Astrocyte (in vitro differentiated cells and primary cell): ENCODE results near the gene DENND6B. TPM values are rescaled to one million over a fixed set of nuclear protein-coding genes. Genes with fewer than 3 reads are reported as not detected.

Experiments
- DNase-seq: peaks from one replicate; pipeline ENCODE4 v3.0.0-alpha.2; 2010; ENCODE audit warnings: low read depth
- FAIRE-seq: peaks from 2 replicates; lab custom pipeline; 2011; peaks lifted over from hg19 to GRCh38; lab: Jason Lieb, UNC
- H2AFZ ChIP-seq: 2 replicates; pipeline ENCODE4 v1.6.0; 2012; ENCODE audit warnings: low read depth, low read length, inconsistent platforms
- H3K27ac ChIP-seq: 2 replicates; pipeline ENCODE4 v1.5.1; 2011; ENCODE audit warnings: low read depth, low read length, inconsistent platforms
- H3K27me3 ChIP-seq: 2 replicates; pipeline ENCODE4 v1.6.0; 2011; ENCODE audit warnings: low read length, inconsistent platforms; ENCODE audit not compliant: insufficient read depth
- H3K36me3 ChIP-seq: 2 replicates; pipeline ENCODE4 v1.5.1; 2011; ENCODE audit warnings: low read length, inconsistent platforms; ENCODE audit not compliant: insufficient read depth
- H3K4me1 ChIP-seq: 2 replicates; pipeline ENCODE4 v1.5.1; 2011; ENCODE audit warnings: low read length, inconsistent platforms; ENCODE audit not compliant: insufficient read depth
- H3K4me2 ChIP-seq: 2 replicates; pipeline ENCODE4 v1.6.0; 2012; ENCODE audit warnings: low read length, inconsistent platforms
- H3K4me3 ChIP-seq: 2 replicates; pipeline ENCODE4 v1.5.1; 2011; ENCODE audit warnings: low read depth, mild to moderate bottlenecking, low read length, inconsistent platforms; ENCODE audit not compliant: insufficient read depth
- H3K79me2 ChIP-seq: 2 replicates; pipeline ENCODE4 v1.6.0; 2012; ENCODE audit warnings: mild to moderate bottlenecking, low read length, inconsistent platforms; ENCODE audit not compliant: insufficient read depth
- H3K9ac ChIP-seq: 2 replicates; pipeline ENCODE4 v1.6.0; 2012; ENCODE audit warnings: mild to moderate bottlenecking, low read length, inconsistent platforms
- H3K9me3 ChIP-seq: 2 replicates; pipeline ENCODE4 v1.5.1; 2012; ENCODE audit warnings: low read depth, mild to moderate bottlenecking, low read length, inconsistent platforms; ENCODE audit not compliant: insufficient read depth
- H4K20me1 ChIP-seq: 2 replicates; pipeline ENCODE4 v1.6.0; 2012; ENCODE audit warnings: low read length, inconsistent platforms; ENCODE audit not compliant: insufficient read depth
- H3K27ac Mint-ChIP-seq: one replicate; pipeline ENCODE4 v1.8.0; 2021; ENCODE audit warnings: mild to moderate bottlenecking, mixed read lengths; ENCODE audit not compliant: unreplicated experiment
- H3K27me3 Mint-ChIP-seq: one replicate; pipeline ENCODE4 v1.8.0; 2021; ENCODE audit warnings: low read depth, mixed read lengths; ENCODE audit not compliant: unreplicated experiment
- H3K36me3 Mint-ChIP-seq: one replicate; pipeline ENCODE4 v1.8.0; 2021; ENCODE audit warnings: low read depth, mixed read lengths; ENCODE audit not compliant: unreplicated experiment
- H3K4me1 Mint-ChIP-seq: one replicate; pipeline ENCODE4 v1.8.0; 2021; ENCODE audit warnings: low read depth, mixed read lengths; ENCODE audit not compliant: unreplicated experiment
- H3K4me3 Mint-ChIP-seq: one replicate; pipeline ENCODE4 v1.8.0; 2021; ENCODE audit warnings: mild to moderate bottlenecking, moderate library complexity, mixed read lengths; ENCODE audit not compliant: unreplicated experiment
- H3K9me3 Mint-ChIP-seq: one replicate; pipeline ENCODE4 v1.8.0; 2021; ENCODE audit warnings: mild to moderate bottlenecking, mixed read lengths; ENCODE audit not compliant: unreplicated experiment
- EZH2 ChIP-seq: IDR thresholded peaks from 2 replicates; pipeline ENCODE4 v1.6.1; 2012; ENCODE audit warnings: mild to moderate bottlenecking, low read length, inconsistent platforms; ENCODE audit not compliant: insufficient read depth
- total RNA-seq: library from RNA; stranded (reverse); gene quantifications from 2 replicates; pipeline ENCODE4 v1.2.1, GENCODE V29; 2021
- TF ChIP-seq, protein P1 (sequence below): IDR thresholded peaks from 2 replicates; pipeline ENCODE4 v1.5.1; 2011; ENCODE audit warnings: low read depth, mild to moderate bottlenecking, inconsistent platforms, low read length, moderate library complexity; ENCODE audit not compliant: insufficient read depth

The DENND6B gene
- total RNA-seq, 1 donor from 2014 or later: 5.4 TPM

DNA sequence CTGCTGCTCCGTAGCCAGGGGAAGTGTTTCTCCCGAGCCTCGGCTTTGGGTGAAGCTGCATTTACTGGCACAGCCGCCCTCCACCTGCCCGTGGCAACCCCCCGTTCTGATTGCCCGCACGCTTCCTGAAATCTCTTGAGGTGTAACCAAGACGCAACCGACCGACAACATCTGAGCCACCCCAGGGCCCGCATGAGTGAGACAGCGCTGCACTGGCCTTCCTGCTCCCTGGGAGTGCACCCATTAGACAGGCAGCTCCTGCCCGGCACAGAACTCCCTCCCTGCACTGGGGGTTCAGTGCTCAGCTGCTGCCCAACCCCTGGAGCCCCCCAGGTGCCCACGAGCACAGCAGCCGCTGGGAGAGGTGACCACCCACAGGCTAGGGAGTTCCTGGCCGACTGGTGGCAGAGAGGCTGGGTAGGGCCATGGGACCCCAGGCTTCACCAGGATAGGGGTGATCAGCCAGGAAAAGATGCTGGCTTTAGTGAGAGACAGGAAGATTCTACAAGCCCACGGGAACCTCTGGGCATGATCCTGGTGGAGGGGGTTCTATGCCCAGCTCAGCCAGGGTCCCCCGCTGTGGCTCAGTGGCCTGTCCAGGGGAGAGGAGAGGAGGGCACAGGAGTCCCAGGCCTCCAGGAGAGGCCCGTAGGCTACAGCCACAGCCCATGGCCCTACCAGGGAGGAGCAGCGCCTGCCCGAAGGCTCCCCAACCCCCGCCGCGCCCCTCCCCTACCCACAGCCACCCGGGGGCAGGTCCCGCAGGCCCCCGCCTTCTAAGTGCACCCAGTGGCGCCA is 34.0 kb downstream of the DENND6B start:
- H3K4me1 Mint-ChIP-seq: peaks cover 25% of the 10 kb centered on the region
- no peaks in the 10 kb centered on the region for H3K27me3 ChIP-seq
- H3K27ac Mint-ChIP-seq: peak overlapping the region; percentile 56
- peaks cover 29% of the 10 kb centered on the region for H3K4me1 ChIP-seq
- peaks cover 99% of the 10 kb centered on the region for H3K79me2 ChIP-seq
- H3K36me3 ChIP-seq: peaks cover 6% of the 10 kb centered on the region
- H3K9ac ChIP-seq: peak overlapping the region; percentile 79
- peak overlapping the region; percentile 34 for H3K4me3 ChIP-seq
- H3K4me3 Mint-ChIP-seq: peak overlapping the region; percentile 69
- H3K27ac ChIP-seq: peak overlapping the region; percentile 80
- DNase-seq (no peak), FAIRE-seq (no peak)
- H3K36me3 Mint-ChIP-seq: peaks cover 2% of the 10 kb centered on the region
- H3K9me3 ChIP-seq: no peaks in the 10 kb centered on the region
- H3K27me3 Mint-ChIP-seq: no peaks in the 10 kb centered on the region
- no peak overlapping the region for H2AFZ ChIP-seq
- peaks cover 98% of the 10 kb centered on the region for H4K20me1 ChIP-seq
- H3K4me2 ChIP-seq: peak overlapping the region; percentile 85
- no peaks in the 10 kb centered on the region for H3K9me3 Mint-ChIP-seq
- TF ChIP-seq, protein P1, sequence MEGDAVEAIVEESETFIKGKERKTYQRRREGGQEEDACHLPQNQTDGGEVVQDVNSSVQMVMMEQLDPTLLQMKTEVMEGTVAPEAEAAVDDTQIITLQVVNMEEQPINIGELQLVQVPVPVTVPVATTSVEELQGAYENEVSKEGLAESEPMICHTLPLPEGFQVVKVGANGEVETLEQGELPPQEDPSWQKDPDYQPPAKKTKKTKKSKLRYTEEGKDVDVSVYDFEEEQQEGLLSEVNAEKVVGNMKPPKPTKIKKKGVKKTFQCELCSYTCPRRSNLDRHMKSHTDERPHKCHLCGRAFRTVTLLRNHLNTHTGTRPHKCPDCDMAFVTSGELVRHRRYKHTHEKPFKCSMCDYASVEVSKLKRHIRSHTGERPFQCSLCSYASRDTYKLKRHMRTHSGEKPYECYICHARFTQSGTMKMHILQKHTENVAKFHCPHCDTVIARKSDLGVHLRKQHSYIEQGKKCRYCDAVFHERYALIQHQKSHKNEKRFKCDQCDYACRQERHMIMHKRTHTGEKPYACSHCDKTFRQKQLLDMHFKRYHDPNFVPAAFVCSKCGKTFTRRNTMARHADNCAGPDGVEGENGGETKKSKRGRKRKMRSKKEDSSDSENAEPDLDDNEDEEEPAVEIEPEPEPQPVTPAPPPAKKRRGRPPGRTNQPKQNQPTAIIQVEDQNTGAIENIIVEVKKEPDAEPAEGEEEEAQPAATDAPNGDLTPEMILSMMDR: no peak
- no peak for TF ChIP-seq EZH2

DNA sequence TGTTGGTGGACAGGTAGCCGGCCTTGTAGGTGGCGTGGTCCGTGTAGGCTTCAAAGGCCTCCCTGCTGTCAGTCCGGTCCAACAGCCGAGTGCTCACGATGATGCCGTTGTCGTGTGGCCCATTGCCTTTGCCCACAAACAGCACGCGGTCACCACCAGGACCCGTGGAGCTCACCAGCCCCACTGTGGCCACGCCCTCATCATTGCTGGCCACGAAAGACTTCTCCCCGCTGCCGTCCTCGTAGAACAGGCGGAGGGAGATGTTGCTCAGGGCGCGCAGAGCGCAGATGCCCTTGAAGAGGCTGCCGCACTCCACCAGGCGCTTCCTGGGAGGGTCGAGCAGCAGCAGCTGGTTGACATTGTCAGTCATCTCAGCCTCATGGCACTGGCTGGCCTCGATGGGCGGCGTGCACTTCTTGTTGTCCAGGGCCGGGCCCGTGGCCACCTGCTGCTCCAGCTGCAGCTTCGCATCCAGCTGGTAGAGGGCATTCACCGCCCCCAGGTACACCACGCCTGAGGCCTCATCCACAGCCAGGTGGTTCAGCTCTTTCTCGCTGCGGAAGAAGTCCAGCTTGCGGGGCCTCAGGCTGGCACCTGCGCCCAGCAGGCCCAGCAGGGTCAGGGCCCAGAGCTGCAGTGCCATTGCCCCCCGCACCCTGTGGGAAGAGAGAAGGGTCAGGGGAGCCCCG is 36.7 kb downstream of the DENND6B start:
- H3K4me1 Mint-ChIP-seq: peaks cover 16% of the 10 kb centered on the region
- DNase-seq (no peak), FAIRE-seq (no peak)
- no peak overlapping the region for H3K4me3 Mint-ChIP-seq
- no peak overlapping the region for H3K27ac ChIP-seq
- no peak overlapping the region for H2AFZ ChIP-seq
- H3K79me2 ChIP-seq: peaks cover 87% of the 10 kb centered on the region
- H3K36me3 ChIP-seq: peaks cover 6% of the 10 kb centered on the region
- H3K9ac ChIP-seq: no peak overlapping the region
- H4K20me1 ChIP-seq: peaks cover 88% of the 10 kb centered on the region
- H3K36me3 Mint-ChIP-seq: peaks cover 2% of the 10 kb centered on the region
- H3K4me1 ChIP-seq: peaks cover 24% of the 10 kb centered on the region
- no peak overlapping the region for H3K4me2 ChIP-seq
- H3K27me3 Mint-ChIP-seq: no peaks in the 10 kb centered on the region
- no peaks in the 10 kb centered on the region for H3K27me3 ChIP-seq
- H3K27ac Mint-ChIP-seq: no peak overlapping the region
- H3K9me3 ChIP-seq: no peaks in the 10 kb centered on the region
- H3K4me3 ChIP-seq: no peak overlapping the region
- no peaks in the 10 kb centered on the region for H3K9me3 Mint-ChIP-seq
- TF ChIP-seq, protein P1: no peak
- no peak for TF ChIP-seq EZH2
